22Rv1 (cell line): ENCODE data around the gene TPM2.

Experiments used
- CTCF ChIP-seq: fragments of 450-650 bp; IDR thresholded peaks from 2 replicates; pipeline ENCODE4 v1.5.1; 2017; ENCODE audit warnings: mild to moderate bottlenecking
- ZFX ChIP-seq: fragments of 450-650 bp; IDR thresholded peaks from 2 replicates; pipeline ENCODE4 v1.6.1; 2017; ENCODE audit warnings: antibody characterized with exemption, borderline replicate concordance

- TF ChIP-seq CTCF (peak; percentile 96), ZFX (no peak)
Measured at GRCh38 chr9:35696520-35697215, 6.9 kb upstream of the TPM2 start.
